Heart left ventricle (tissue), 16 donors: Measurements from ENCODE around the gene AQP6. TPM values are rescaled to one million over a fixed set of nuclear protein-coding genes. Genes with fewer than 3 reads are reported as not detected.

Experiments
- ATAC-seq, 4 donors: fragments of 200-7000 bp; cut with Tn5 transposase; one replicate each; pipeline ENCODE4 v1.9.1; 2020 to 2022; ENCODE audit warnings: moderate library complexity in 4 of 4, mild to moderate bottlenecking in 3 of 4, moderate number of reproducible peaks in 1 of 4
- DNase-seq, 5 donors: peaks; one replicate each; pipeline ENCODE4 v3.0.0-alpha.2; 2020
- H3K27ac ChIP-seq, 12 donors: fragments of 200-600 bp; sonication (generic) in 4 of 12; one replicate each; pipeline versions ENCODE4 v1.5.0 to v1.8.0; 2016 to 2022; ENCODE audit warnings: mild to moderate bottlenecking in 2 of 12
- H3K27me3 ChIP-seq, 9 donors: fragments of 200-600 bp; sonication (generic) in 2 of 9; one replicate each; pipeline versions ENCODE4 v1.5.1 to v1.8.0; 2016 to 2022; ENCODE audit warnings: mild to moderate bottlenecking in 3 of 9
- H3K36me3 ChIP-seq, 9 donors: fragments of 200-600 bp; sonication (generic) in 2 of 9; one replicate each; pipeline versions ENCODE4 v1.5.0 to v1.8.0; 2018 to 2022; ENCODE audit warnings: mild to moderate bottlenecking in 2 of 9
- H3K4me1 ChIP-seq, 12 donors: fragments of 200-600 bp; sonication (generic) in 4 of 12; one replicate each; pipeline versions ENCODE4 v1.5.0 to v1.8.0; 2016 to 2022; ENCODE audit warnings: mild to moderate bottlenecking in 3 of 12
- H3K4me3 ChIP-seq, 12 donors: fragments of 200-600 bp; sonication (generic) in 4 of 12; one replicate each; pipeline versions ENCODE4 v1.5.0 to v1.8.0; 2017 to 2022; ENCODE audit warnings: mild to moderate bottlenecking in 9 of 12, moderate library complexity in 4 of 12
- H3K9me3 ChIP-seq, 12 donors: fragments of 200-600 bp; sonication (generic) in 4 of 12; one replicate each; pipeline versions ENCODE4 v1.5.0 to v1.8.0; 2016 to 2022; ENCODE audit warnings: mild to moderate bottlenecking in 1 of 12
- CTCF ChIP-seq, 12 donors: fragments of 200-600 bp; sonication (generic) in 4 of 12; IDR thresholded peaks; one replicate each; pipeline versions ENCODE4 v1.5.0 to v1.8.0; 2018 to 2022; ENCODE audit warnings: antibody characterized with exemption in 12 of 12, mild to moderate bottlenecking in 5 of 12
- POLR2A ChIP-seq, 2 donors: fragments of 450-650 bp; IDR thresholded peaks; one replicate each; pipeline ENCODE4 v1.6.1; 2017; ENCODE audit warnings: antibody characterized with exemption in 2 of 2, mild to moderate bottlenecking in 2 of 2, moderate library complexity in 2 of 2
- WGBS, 4 donors: extraction: QIAGEN DNeasy Blood & Tissue Kit in 2 of 4; methylation state at CpG; one replicate each; pipeline versions ENCODE4 v1.1.5 to v1.1.7; 2013 to 2018; 5-methylcytosine and 5-hydroxymethylcytosine counted together
- intact Hi-C, 10 donors: fragments of 100-400 bp; cut with DNase I; formaldehyde crosslinking; loops; one replicate each; pipeline versions ENCODE4 v1.11.1 to v1.14.2; 2022
- polyA plus RNA-seq, 2 donors: library from polyadenylated mRNA; stranded (reverse); fragments of 200-250 nt; gene quantifications; one replicate each; pipeline ENCODE4 v1.2.3, GENCODE V29; 2013
- total RNA-seq, 9 donors: library from RNA; depleted of rRNA in 2 of 9; stranded (reverse); fragments of >200 nt in 2 of 9; fragmentation: NEBNext Ultra II Directional in 3 of 9; extraction: Animal tissue kit (Norgen Biotek cat#: 25700) in 3 of 9; gene quantifications; one replicate each; pipeline versions ENCODE4 v1.1.0 to v1.2.4, GENCODE V29; 2016 to 2023
- donor health status: ischemic (EF 13 %, LVEDD 7.1; RV severe dilation, severe dysfunction).
- donor health status: healthy with polysubstance abuse.
- donor health status: DM: no; HTN: yes; CAD: no.
- donor health status: DM: no; HTN: no; CAD: no.
- donor health status: ischemic (EF 25% LVEDD 6.9; RV normal size, moderate dysfunction).
- donor health status: ischemic (EF 25% LVEDD 5.7; RV mildly dilated, moderate dysfunction).
- donor health status: healthy.
- donor health status: DM: yes; HTN: yes; CAD: no.
- donor health status: ischemic (EF 35%, LVEDD 5.7; RV mildly dilated, moderate dysfunction).
- donor health status: nonischemic (EF 11% LVEDD 7.7; RV severe dilation, severe dysfunction).
- donor health status: DM: yes; HTN: yes; CAD: no.
- donor health status: PGD.
- donor health status: ischemic (EF 29% LVEDD 5.4; RV normal size, mild dysfunction).
- donor health status: nonischemic (EF 23%, LVEDD 6.1; RV moderate dilation, normal function).

AQP6 gene
- total and polyA plus RNA-seq, 11 donors, result 0.04 TPM; not detected in 9

GRCh38 chr12:50006754-50007442, 34.2 kb downstream of the AQP6 start:
- DNase-seq, result no peak
- H3K9me3 ChIP-seq, result no peaks in the 10 kb centered on the region
- no peaks in the 10 kb centered on the region for H3K27me3 ChIP-seq
- WGBS, 4 donors, result 85 to 100% (median 96%) methylated on average over 1 of the region's 1 CpG
- H3K36me3 ChIP-seq, result peaks cover 0 to 43% (median 0%) of the 10 kb centered on the region in 9 donors
- H3K4me1 ChIP-seq, result peaks cover 0 to 14% (median 0%) of the 10 kb centered on the region in 12 donors
- intact Hi-C loops, result no loop called here
- H3K27ac ChIP-seq, result peak overlapping the region in 1 of 12 donors; percentile 67
- TF ChIP-seq CTCF (IDR thresholded peaks at IDR 0.05), result no peak
- TF ChIP-seq POLR2A (IDR thresholded peaks at IDR 0.05), result no peak
- H3K4me3 ChIP-seq, result no peak overlapping the region
- ATAC-seq, result no peak

GRCh38 chr12:50013361-50014147, 40.8 kb downstream of the AQP6 start:
- TF ChIP-seq POLR2A (IDR thresholded peaks at IDR 0.05), result no peak
- TF ChIP-seq CTCF (IDR thresholded peaks at IDR 0.05), result no peak
- WGBS, 4 donors, result 82 to 88% (median 86%) methylated on average over 2 of the region's 2 CpGs

GRCh38 chr12:50014342-50014741, 41.6 kb downstream of the AQP6 start:
- no peaks in the 10 kb centered on the region for H3K27me3 ChIP-seq
- no peak for TF ChIP-seq POLR2A (IDR thresholded peaks at IDR 0.05)
- no peak for TF ChIP-seq CTCF (IDR thresholded peaks at IDR 0.05)
- H3K4me3 ChIP-seq, result no peak overlapping the region
- peaks cover 0 to 16% (median 0%) of the 10 kb centered on the region in 9 donors for H3K36me3 ChIP-seq
- DNase-seq (no peak), ATAC-seq (no peak)
- intact Hi-C loops, result no loop called here
- peaks cover 0 to 30% (median 0%) of the 10 kb centered on the region in 12 donors for H3K4me1 ChIP-seq
- WGBS, 4 donors, result 94 to 99% (median 96%) methylated on average over 3 of the region's 3 CpGs
- H3K9me3 ChIP-seq, result no peaks in the 10 kb centered on the region
- no peak overlapping the region for H3K27ac ChIP-seq

More at GRCh38 chr12:50013361-50014147, 40.8 kb downstream of the AQP6 start:
- Histone ChIP-seq H3K27me3 (no peaks in the 10 kb centered on the region), H3K4me3 (no peak overlapping the region), H3K9me3 (no peaks in the 10 kb centered on the region), H3K4me1 (peaks cover 0 to 25% (median 0%) of the 10 kb centered on the region in 12 donors), H3K27ac (no peak overlapping the region), H3K36me3 (peaks cover 0 to 16% (median 0%) of the 10 kb centered on the region in 9 donors)
- DNase-seq, result no peak
- intact Hi-C loops, result no loop called here
- no peak for ATAC-seq
